Omental fat pad (tissue), 4 donors: Measurements from ENCODE around the gene VWA8. TPM values are rescaled to one million over a fixed set of nuclear protein-coding genes. Genes with fewer than 3 reads are reported as not detected.

Experiments
- ATAC-seq: fragments of 150-250 bp; one replicate; pipeline ENCODE4 v1.9.1; 2016; ENCODE audit warnings: mild to moderate bottlenecking, moderate library complexity; ENCODE audit not compliant: low FRiP score
- DNase-seq: peaks from one replicate; pipeline ENCODE4 v3.0.0-alpha.2; 2019; ENCODE audit warnings: low spot score
- CTCF ChIP-seq, 3 donors: fragments of 450-650 bp; IDR thresholded peaks; one replicate each; pipeline ENCODE4 v1.5.1; 2016 to 2017; ENCODE audit warnings: antibody characterized with exemption in 3 of 3, mild to moderate bottlenecking in 3 of 3, moderate library complexity in 2 of 3
- total RNA-seq, 4 donors: library from RNA; depleted of rRNA; stranded (reverse); fragments of >200 nt; gene quantifications; one replicate each; pipeline ENCODE4 v1.1.0, GENCODE V29; 2016

The VWA8 gene
- total RNA-seq, 4 donors from 2014 or later = 12.4 to 24.7 (median 18.3) TPM

- no peak for DNase-seq
- TF ChIP-seq CTCF (IDR thresholded peaks at IDR 0.05) = no peak
- ATAC-seq = peak; percentile 37
Measured at GRCh38 chr13:41780715-41781706, 179.9 kb downstream of the VWA8 start.

- no peak for DNase-seq
- ATAC-seq = no peak
- no peak for TF ChIP-seq CTCF (IDR thresholded peaks at IDR 0.05)
Measured at GRCh38 chr13:41775251-41775650, 185.7 kb downstream of the VWA8 start.

DNA sequence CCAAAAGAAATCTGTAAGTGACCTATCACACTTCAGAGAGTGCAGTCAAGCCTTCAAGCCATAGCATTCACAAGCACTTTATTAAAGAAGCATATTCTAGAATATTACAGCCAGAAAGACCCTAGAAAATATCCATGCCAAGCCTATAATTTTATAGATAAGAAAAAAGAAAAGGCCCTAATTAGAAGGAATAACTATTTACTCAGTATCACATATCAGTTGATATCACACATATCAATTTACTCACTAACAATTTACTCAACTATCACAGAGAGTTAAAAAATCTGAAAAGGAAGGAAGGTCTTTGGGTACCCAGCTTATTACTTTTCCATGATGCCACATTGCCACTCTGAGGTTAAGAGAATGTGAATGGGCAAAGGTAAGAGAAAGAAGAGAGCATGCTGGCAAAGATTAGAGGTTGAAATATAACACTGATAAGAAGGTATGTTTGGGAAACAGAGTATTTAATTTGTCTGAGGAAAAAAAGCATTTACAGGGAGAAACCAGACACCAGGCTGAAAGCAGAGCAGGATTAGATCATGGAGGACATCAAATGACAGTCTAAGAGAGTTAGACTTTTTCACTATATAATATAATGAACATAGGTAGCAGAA is 186.2 kb downstream of the VWA8 start:
- DNase-seq (no peak), ATAC-seq (no peak)
- TF ChIP-seq CTCF (IDR thresholded peaks at IDR 0.05) = no peak

DNA sequence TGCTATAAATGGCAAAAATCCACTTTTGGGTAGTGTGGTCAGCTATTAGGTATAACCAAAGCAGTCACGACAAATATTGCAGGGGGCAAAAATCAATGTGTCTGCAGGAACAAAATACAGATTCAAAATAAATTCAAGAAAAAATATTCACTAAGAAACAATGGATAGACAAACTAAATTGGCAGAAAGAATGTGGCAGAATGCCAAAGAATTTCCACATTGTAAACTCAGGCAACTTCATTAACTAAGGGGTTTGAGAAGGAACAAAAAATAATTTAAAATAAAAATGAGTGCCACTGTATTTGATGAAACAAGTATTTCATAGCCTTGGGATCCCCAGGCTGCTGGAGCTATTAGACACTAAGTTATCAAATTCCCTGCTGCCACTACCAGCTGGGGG is 193.1 kb downstream of the VWA8 start:
- ATAC-seq (no peak), DNase-seq (no peak)
- TF ChIP-seq CTCF (IDR thresholded peaks at IDR 0.05) = no peak

GRCh38 chr13:41766439-41766838 is 194.5 kb downstream of the VWA8 start:
- TF ChIP-seq CTCF (IDR thresholded peaks at IDR 0.05) = no peak
- DNase-seq (no peak), ATAC-seq (no peak)

DNA sequence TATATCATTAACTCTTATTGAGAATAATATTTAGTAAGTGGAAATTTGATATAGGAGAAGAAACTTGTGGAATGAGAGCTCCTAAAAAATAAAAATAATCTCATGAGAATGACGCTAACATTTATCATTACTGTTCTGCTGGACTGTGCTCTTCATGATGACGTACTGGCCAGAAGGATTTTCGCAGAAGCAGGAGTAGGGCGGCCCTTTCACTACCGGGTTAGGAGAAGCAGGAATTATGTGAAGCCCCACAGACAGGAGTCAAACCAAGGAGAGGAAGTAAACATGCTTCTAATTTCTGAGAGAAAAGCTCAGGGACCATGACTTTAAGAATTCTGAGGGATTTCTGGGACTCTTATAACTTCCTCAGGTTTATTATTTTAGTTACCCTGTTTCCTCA is 195.1 kb downstream of the VWA8 start:
- ATAC-seq (no peak), DNase-seq (no peak)
- TF ChIP-seq CTCF (IDR thresholded peaks at IDR 0.05) = no peak
